Measurements from ENCODE around the gene DHX29.

DHX29 gene

DNA sequence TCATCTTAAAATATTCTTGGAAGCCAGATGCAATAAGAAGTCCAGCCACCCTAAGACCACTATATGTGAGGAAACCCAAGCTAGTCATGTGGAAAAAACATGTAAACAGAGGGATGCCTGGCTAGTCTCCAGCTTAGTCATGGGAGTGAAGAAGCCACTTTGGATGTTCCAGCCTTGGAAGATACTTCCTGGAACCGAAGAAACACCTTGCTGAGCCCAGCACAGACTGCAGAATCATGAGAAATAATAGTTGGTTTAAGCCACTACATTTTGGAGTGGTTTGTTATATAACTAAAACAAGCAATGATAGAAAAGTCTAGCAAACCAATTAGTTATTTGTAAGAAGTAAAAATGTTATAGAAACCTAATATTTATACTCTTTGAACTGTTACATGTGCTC is 12.6 kb downstream of the DHX29 start:
- Histone ChIP-seq H3K9ac (no peak overlapping the region), H2AFZ (no peak overlapping the region), H3K79me2 (peaks cover 5% of the 10 kb centered on the region), H3K36me3 (ENCODE audit: control insufficient read depth, insufficient read depth, low read length) (no peaks in the 10 kb centered on the region), H3K4me1 (no peaks in the 10 kb centered on the region), H3K9me3 (ENCODE audit: control insufficient read depth, low read length) (no peaks in the 10 kb centered on the region), H3K27ac (no peak overlapping the region), H3K27me3 (ENCODE audit: control insufficient read depth, insufficient read depth, low read length) (no peaks in the 10 kb centered on the region), H3K4me3 (ENCODE audit: low read depth, low read length) (no peak overlapping the region), H3K4me2 (ENCODE audit: low read length) (no peak overlapping the region)
- TF ChIP-seq, protein P1, sequence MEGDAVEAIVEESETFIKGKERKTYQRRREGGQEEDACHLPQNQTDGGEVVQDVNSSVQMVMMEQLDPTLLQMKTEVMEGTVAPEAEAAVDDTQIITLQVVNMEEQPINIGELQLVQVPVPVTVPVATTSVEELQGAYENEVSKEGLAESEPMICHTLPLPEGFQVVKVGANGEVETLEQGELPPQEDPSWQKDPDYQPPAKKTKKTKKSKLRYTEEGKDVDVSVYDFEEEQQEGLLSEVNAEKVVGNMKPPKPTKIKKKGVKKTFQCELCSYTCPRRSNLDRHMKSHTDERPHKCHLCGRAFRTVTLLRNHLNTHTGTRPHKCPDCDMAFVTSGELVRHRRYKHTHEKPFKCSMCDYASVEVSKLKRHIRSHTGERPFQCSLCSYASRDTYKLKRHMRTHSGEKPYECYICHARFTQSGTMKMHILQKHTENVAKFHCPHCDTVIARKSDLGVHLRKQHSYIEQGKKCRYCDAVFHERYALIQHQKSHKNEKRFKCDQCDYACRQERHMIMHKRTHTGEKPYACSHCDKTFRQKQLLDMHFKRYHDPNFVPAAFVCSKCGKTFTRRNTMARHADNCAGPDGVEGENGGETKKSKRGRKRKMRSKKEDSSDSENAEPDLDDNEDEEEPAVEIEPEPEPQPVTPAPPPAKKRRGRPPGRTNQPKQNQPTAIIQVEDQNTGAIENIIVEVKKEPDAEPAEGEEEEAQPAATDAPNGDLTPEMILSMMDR (IDR thresholded peaks at IDR 0.05) = no peak

DNA sequence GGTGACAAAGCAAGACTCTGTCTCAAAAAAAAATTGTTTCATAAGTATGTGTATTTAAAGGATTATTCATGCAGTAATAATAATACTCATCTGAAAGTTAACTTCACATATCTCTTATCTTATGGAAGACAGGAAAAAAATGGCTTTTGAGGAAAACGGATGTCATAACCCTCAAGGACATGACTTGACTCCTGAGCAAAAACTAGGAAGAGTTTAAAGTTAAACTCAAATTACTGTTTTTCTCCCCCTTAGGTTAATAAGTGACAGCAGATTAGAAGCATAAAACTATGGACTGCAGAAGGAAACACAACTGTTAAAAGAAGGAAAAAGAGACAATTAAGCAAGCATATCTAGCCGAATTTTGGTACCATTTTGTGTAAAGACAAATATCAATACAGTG is 16.5 kb downstream of the DHX29 start:
- no peak overlapping the region for H3K9ac ChIP-seq
- no peaks in the 10 kb centered on the region for H3K79me2 ChIP-seq
- no peaks in the 10 kb centered on the region for H3K4me1 ChIP-seq
- no peaks in the 10 kb centered on the region for H3K27me3 ChIP-seq (ENCODE audit: control insufficient read depth, insufficient read depth, low read length)
- H3K4me2 ChIP-seq (ENCODE audit: low read length) = no peak overlapping the region
- H3K36me3 ChIP-seq (ENCODE audit: control insufficient read depth, insufficient read depth, low read length) = no peaks in the 10 kb centered on the region
- TF ChIP-seq, protein P1 (IDR thresholded peaks at IDR 0.05) = no peak
- no peaks in the 10 kb centered on the region for H3K9me3 ChIP-seq (ENCODE audit: control insufficient read depth, low read length)
- no peak overlapping the region for H2AFZ ChIP-seq
- H3K4me3 ChIP-seq (ENCODE audit: low read depth, low read length) = no peak overlapping the region
- H3K27ac ChIP-seq = no peak overlapping the region

DNA sequence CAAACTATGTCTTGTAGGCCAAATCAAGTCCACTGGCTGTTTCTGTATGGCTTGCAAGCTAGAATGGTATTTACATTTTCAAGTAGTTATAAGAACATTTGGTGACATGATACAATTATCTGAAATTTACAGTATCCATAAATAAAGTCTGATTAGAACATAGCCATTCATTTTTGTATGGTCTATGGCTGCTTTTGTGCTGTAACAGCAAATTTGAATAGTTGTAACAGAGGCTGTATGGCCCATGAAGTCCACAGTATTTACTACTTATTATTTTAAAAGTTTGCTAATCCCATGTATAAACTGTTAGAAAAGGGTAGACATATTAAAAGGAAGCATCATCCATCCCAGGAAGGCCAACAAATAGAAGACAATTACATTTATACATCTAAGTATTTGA is 17.7 kb downstream of the DHX29 start:
- H3K4me2 ChIP-seq (ENCODE audit: low read length) = no peak overlapping the region
- no peaks in the 10 kb centered on the region for H3K27me3 ChIP-seq (ENCODE audit: control insufficient read depth, insufficient read depth, low read length)
- H3K4me3 ChIP-seq (ENCODE audit: low read depth, low read length) = no peak overlapping the region
- no peaks in the 10 kb centered on the region for H3K79me2 ChIP-seq
- TF ChIP-seq, protein P1 (IDR thresholded peaks at IDR 0.05) = no peak
- H3K9me3 ChIP-seq (ENCODE audit: control insufficient read depth, low read length) = no peaks in the 10 kb centered on the region
- H3K27ac ChIP-seq = no peak overlapping the region
- no peak overlapping the region for H2AFZ ChIP-seq
- H3K4me1 ChIP-seq = no peaks in the 10 kb centered on the region
- H3K36me3 ChIP-seq (ENCODE audit: control insufficient read depth, insufficient read depth, low read length) = no peaks in the 10 kb centered on the region
- H3K9ac ChIP-seq = no peak overlapping the region

- no peak overlapping the region for H3K9ac ChIP-seq
- H3K36me3 ChIP-seq (ENCODE audit: control insufficient read depth, insufficient read depth, low read length) = no peaks in the 10 kb centered on the region
- H3K79me2 ChIP-seq = no peaks in the 10 kb centered on the region
- H2AFZ ChIP-seq = no peak overlapping the region
- no peak overlapping the region for H3K27ac ChIP-seq
- H3K4me3 ChIP-seq (ENCODE audit: low read depth, low read length) = no peak overlapping the region
- TF ChIP-seq, protein P1 (IDR thresholded peaks at IDR 0.05) = no peak
- H3K4me1 ChIP-seq = no peaks in the 10 kb centered on the region
- no peak overlapping the region for H3K4me2 ChIP-seq (ENCODE audit: low read length)
- no peaks in the 10 kb centered on the region for H3K27me3 ChIP-seq (ENCODE audit: control insufficient read depth, insufficient read depth, low read length)
- H3K9me3 ChIP-seq (ENCODE audit: control insufficient read depth, low read length) = no peaks in the 10 kb centered on the region
Observed at GRCh38 chr5:55286411-55286933, 21.0 kb downstream of the DHX29 start.

DNA sequence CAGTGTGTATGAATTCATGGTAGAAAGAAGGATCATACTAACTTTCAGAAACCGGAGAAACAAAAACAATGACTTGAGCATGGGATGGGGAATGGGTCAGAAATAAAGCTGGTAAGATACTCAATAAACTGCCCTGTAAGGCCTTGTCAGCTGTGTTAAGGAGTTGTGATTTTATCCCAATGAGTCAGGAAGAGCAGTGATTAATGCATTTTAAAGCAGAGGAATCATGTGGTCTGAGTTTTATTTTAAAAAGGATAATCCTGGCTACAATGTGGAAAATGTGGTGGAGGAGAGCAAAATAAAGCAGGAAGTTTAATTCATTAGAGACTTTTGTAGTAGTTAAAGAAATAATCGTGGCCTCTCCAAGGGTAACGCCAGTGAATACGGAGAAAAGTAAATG is 28.7 kb downstream of the DHX29 start:
- H3K4me3 ChIP-seq (ENCODE audit: low read depth, low read length) = no peak overlapping the region
- TF ChIP-seq, protein P1 (IDR thresholded peaks at IDR 0.05) = no peak
- no peaks in the 10 kb centered on the region for H3K4me1 ChIP-seq
- no peaks in the 10 kb centered on the region for H3K27me3 ChIP-seq (ENCODE audit: control insufficient read depth, insufficient read depth, low read length)
- no peak overlapping the region for H3K27ac ChIP-seq
- H3K4me2 ChIP-seq (ENCODE audit: low read length) = no peak overlapping the region
- H3K79me2 ChIP-seq = no peaks in the 10 kb centered on the region
- H3K9me3 ChIP-seq (ENCODE audit: control insufficient read depth, low read length) = no peaks in the 10 kb centered on the region
- H3K36me3 ChIP-seq (ENCODE audit: control insufficient read depth, insufficient read depth, low read length) = no peaks in the 10 kb centered on the region
- no peak overlapping the region for H3K9ac ChIP-seq
- no peak overlapping the region for H2AFZ ChIP-seq

Data from parathyroid adenoma (tissue), 2 donors.